ENCODE measurements around the gene CECR2. TPM values are rescaled to one million over a fixed set of nuclear protein-coding genes. Genes with fewer than 3 reads are reported as not detected.
A peak's percentile ranks its signal among the peaks of the same experiment; 100 is the strongest.

The CECR2 gene
- total RNA-seq, 1 donor from 2014 or later = 40.5 TPM

- Mint-ChIP-seq H3K4me1 (ENCODE audit: low read depth) (peaks cover 34% of the 10 kb centered on the region), H3K27ac (peak overlapping the region; percentile 46), H3K4me3 (ENCODE audit: low read depth) (no peak overlapping the region)
Measured at GRCh38 chr22:17434856-17435255, 65.6 kb downstream of the CECR2 start.

GRCh38 chr22:17435375-17435774 lies 66.1 kb downstream of the CECR2 start:
- TF ChIP-seq CTCF (IDR thresholded peaks at IDR 0.05; ENCODE audit: unreplicated experiment) = no peak
- no peaks in the 10 kb centered on the region for H3K36me3 Mint-ChIP-seq (ENCODE audit: insufficient read depth)
- H3K9me3 Mint-ChIP-seq (ENCODE audit: low read depth) = no peaks in the 10 kb centered on the region
- no peak for DNase-seq (ENCODE audit: low spot score, unreplicated experiment)
- H3K27ac Mint-ChIP-seq = no peak overlapping the region
- H3K27me3 Mint-ChIP-seq = no peaks in the 10 kb centered on the region
- H3K4me3 Mint-ChIP-seq (ENCODE audit: low read depth) = no peak overlapping the region
- peaks cover 35% of the 10 kb centered on the region for H3K4me1 Mint-ChIP-seq (ENCODE audit: low read depth)

More at GRCh38 chr22:17434856-17435255, 65.6 kb downstream of the CECR2 start:
- H3K9me3 Mint-ChIP-seq (ENCODE audit: low read depth) = no peaks in the 10 kb centered on the region
- no peaks in the 10 kb centered on the region for H3K36me3 Mint-ChIP-seq (ENCODE audit: insufficient read depth)
- H3K27me3 Mint-ChIP-seq = no peaks in the 10 kb centered on the region
- no peak for TF ChIP-seq CTCF (IDR thresholded peaks at IDR 0.05; ENCODE audit: unreplicated experiment)
- no peak for DNase-seq (ENCODE audit: low spot score, unreplicated experiment)

GRCh38 chr22:17436382-17436980 lies 67.2 kb downstream of the CECR2 start:
- DNase-seq (ENCODE audit: low spot score, unreplicated experiment) = no peak
- no peak for TF ChIP-seq CTCF (IDR thresholded peaks at IDR 0.05; ENCODE audit: unreplicated experiment)

GRCh38 chr22:17436981-17437412 lies 67.7 kb downstream of the CECR2 start:
- H3K36me3 Mint-ChIP-seq (ENCODE audit: insufficient read depth) = no peaks in the 10 kb centered on the region

More at GRCh38 chr22:17436382-17436980, 67.2 kb downstream of the CECR2 start:
- Mint-ChIP-seq H3K27ac (peak overlapping the region; percentile 87), H3K36me3 (ENCODE audit: insufficient read depth) (no peaks in the 10 kb centered on the region), H3K27me3 (no peaks in the 10 kb centered on the region), H3K4me1 (ENCODE audit: low read depth) (peaks cover 39% of the 10 kb centered on the region), H3K4me3 (ENCODE audit: low read depth) (no peak overlapping the region), H3K9me3 (ENCODE audit: low read depth) (no peaks in the 10 kb centered on the region)

GRCh38 chr22:17438026-17438425 lies 68.8 kb downstream of the CECR2 start:
- DNase-seq (ENCODE audit: low spot score, unreplicated experiment) = no peak
- Mint-ChIP-seq H3K27me3 (no peaks in the 10 kb centered on the region), H3K9me3 (ENCODE audit: low read depth) (no peaks in the 10 kb centered on the region), H3K4me1 (ENCODE audit: low read depth) (peaks cover 39% of the 10 kb centered on the region), H3K4me3 (ENCODE audit: low read depth) (no peak overlapping the region), H3K27ac (no peak overlapping the region), H3K36me3 (ENCODE audit: insufficient read depth) (no peaks in the 10 kb centered on the region)
- no peak for TF ChIP-seq CTCF (IDR thresholded peaks at IDR 0.05; ENCODE audit: unreplicated experiment)

More at GRCh38 chr22:17436981-17437412, 67.7 kb downstream of the CECR2 start:
- H3K4me3 Mint-ChIP-seq (ENCODE audit: low read depth) = no peak overlapping the region
- H3K27ac Mint-ChIP-seq = peak overlapping the region; percentile 95
- peaks cover 40% of the 10 kb centered on the region for H3K4me1 Mint-ChIP-seq (ENCODE audit: low read depth)
- no peaks in the 10 kb centered on the region for H3K9me3 Mint-ChIP-seq (ENCODE audit: low read depth)
- TF ChIP-seq CTCF (IDR thresholded peaks at IDR 0.05; ENCODE audit: unreplicated experiment) = no peak
- no peaks in the 10 kb centered on the region for H3K27me3 Mint-ChIP-seq
- DNase-seq (ENCODE audit: low spot score, unreplicated experiment) = no peak

Measured in progenitor cell of endocrine pancreas (in vitro differentiated cells).